Adipocyte (in vitro differentiated cells): ENCODE measurements around the gene AFF3.

Experiments
- DNase-seq: peaks from one replicate; pipeline ENCODE4 v3.0.0-alpha.2; 2015; ENCODE audit warnings: low read depth
- H3K27me3 ChIP-seq: replicated peaks from 2 replicates; pipeline ENCODE4 v1.7.0; 2013; ENCODE audit warnings: mild to moderate bottlenecking, low read length, moderate library complexity; ENCODE audit not compliant: control insufficient read depth, insufficient read depth
- H3K36me3 ChIP-seq: 2 replicates; pipeline ENCODE4 v1.7.0; 2013; ENCODE audit warnings: low read length, mild to moderate bottlenecking, moderate library complexity; ENCODE audit not compliant: control insufficient read depth, insufficient read depth, severe bottlenecking
- H3K4me1 ChIP-seq: 2 replicates; pipeline ENCODE4 v1.7.0; 2013; ENCODE audit warnings: mild to moderate bottlenecking, low read length, moderate library complexity; ENCODE audit not compliant: control insufficient read depth, insufficient read depth
- H3K4me3 ChIP-seq: 2 replicates; pipeline ENCODE4 v1.7.0; 2013; ENCODE audit warnings: mild to moderate bottlenecking, low read length, moderate library complexity
- H3K9ac ChIP-seq: 2 replicates; pipeline ENCODE4 v1.7.0; 2013; ENCODE audit warnings: mild to moderate bottlenecking, low read length, moderate library complexity
- H3K9me3 ChIP-seq: 2 replicates; pipeline ENCODE4 v1.7.0; 2013; ENCODE audit warnings: mild to moderate bottlenecking, low read length, moderate library complexity; ENCODE audit not compliant: control insufficient read depth

AFF3 gene

DNA sequence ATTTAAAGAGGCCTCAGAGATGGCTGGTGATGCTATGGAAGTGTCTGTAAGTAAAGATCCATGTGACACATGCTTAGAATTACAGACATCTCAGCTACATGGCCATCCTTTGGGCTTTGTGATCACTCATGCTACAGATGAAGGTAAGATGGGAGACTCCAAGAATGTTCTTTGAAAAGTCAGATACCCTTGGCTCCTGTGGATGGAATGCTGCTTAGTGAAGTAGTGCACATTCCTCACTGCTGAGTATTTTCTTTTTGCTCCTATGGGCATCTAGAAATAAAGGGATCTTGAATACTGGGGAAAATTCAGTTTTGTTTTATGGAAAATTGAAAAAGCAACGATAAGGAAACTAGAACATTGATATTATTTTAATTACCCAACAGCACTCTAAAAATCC, 597.3 kb downstream of the AFF3 start:
- Histone ChIP-seq H3K4me1 (peaks cover 5% of the 10 kb centered on the region), H3K36me3 (no peaks in the 10 kb centered on the region), H3K9ac (no peak overlapping the region), H3K4me3 (no peak overlapping the region), H3K9me3 (no peaks in the 10 kb centered on the region), H3K27me3 (peaks cover 26% of the 10 kb centered on the region)
- peak; percentile 47 for DNase-seq

DNA sequence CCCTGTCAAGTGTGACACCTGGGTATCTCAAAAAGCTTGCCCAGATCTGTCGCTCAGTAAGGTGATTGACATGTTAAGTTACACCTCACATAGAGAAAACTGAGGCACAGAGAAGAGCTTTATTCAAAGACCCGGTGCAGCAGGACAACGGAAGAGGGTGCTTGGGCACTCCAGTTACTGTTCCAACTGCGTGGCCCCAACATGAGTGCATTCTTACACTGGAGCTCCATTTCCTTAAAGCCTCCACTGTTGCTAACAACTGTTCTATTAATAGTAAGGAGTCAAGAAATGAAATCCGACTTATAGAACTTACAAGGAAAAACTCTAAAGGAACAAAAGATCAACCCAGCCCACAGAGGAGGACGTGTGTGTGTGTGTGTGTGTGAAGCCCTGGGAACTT, 597.8 kb downstream of the AFF3 start:
- Histone ChIP-seq H3K9me3 (no peaks in the 10 kb centered on the region), H3K27me3 (peaks cover 25% of the 10 kb centered on the region), H3K9ac (no peak overlapping the region), H3K4me3 (no peak overlapping the region), H3K36me3 (no peaks in the 10 kb centered on the region), H3K4me1 (peaks cover 5% of the 10 kb centered on the region)
- DNase-seq, result no peak

DNA sequence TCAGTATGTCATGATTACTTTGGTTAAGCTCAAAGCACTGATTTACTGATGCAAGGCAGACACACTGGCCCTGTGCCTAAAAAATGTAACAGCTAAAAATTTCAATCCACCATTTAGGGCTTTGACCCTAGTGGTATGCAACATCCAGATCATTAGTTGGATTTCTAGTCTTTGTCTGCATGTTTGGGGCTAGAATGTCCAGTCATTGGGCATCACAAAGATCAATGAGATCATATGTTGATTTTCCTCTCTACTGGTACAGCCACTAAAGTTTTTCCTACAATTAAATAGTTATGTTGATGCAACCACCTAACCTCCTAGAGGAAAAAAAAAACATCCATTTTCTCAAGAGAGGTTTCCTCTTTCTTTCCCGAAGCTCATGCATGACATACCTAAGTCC, 599.1 kb downstream of the AFF3 start:
- no peaks in the 10 kb centered on the region for H3K9me3 ChIP-seq
- peaks cover 26% of the 10 kb centered on the region for H3K27me3 ChIP-seq

DNA sequence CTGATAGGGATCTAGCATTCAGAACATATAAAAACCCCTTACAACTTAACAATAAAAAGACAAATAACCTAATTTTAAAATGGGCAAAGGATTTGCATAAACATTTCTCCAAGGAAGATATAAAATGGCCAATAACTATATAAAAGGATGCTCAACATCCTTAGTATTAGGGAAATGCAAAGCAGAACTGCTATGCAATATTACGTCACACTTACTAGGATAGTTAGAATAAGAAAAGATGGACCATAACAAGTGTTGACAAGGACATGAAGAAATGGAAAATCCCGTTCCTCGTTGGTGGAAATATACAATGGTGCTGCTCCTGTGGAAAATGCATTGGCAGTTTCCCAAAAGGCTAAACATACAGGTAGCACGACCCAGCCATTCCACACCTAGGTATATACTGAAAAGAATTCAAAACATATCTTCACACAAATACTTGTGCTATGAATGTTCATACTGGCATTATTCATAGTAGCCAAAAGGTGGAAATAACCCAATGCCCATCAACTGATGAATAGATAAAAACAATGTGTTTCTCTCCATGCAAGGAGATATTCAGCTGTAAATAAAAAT, 604.4 kb downstream of the AFF3 start:
- Histone ChIP-seq H3K4me1 (no peaks in the 10 kb centered on the region), H3K9me3 (no peaks in the 10 kb centered on the region), H3K36me3 (no peaks in the 10 kb centered on the region), H3K9ac (no peak overlapping the region), H3K4me3 (no peak overlapping the region), H3K27me3 (peaks cover 13% of the 10 kb centered on the region)
- DNase-seq, result no peak

More for the DNA sequence above, 599.1 kb downstream of the AFF3 start:
- Histone ChIP-seq H3K4me3 (no peak overlapping the region), H3K4me1 (peaks cover 5% of the 10 kb centered on the region), H3K9ac (no peak overlapping the region), H3K36me3 (no peaks in the 10 kb centered on the region)
- DNase-seq, result peak; percentile 81

DNA sequence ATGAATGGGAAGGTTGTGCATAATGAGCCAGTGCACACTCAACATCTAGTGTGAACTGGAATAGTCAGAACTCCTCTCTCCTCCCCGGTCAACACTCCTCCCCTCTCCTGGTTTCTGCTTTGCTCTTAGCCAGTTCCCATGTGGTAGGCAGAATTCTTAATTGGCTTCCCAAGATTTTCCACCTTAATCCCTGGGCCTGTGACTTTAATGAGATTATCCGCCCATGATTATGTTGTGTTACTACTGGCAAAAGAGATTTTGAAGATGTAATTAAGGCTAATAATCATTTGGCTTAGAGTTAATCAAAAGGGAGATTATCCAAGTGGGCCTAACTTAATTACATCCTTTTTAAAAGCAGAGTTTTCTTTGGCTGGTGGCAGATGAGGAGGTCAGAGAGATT, 618.3 kb downstream of the AFF3 start:
- Histone ChIP-seq H3K9ac (no peak overlapping the region), H3K4me1 (no peaks in the 10 kb centered on the region), H3K27me3 (peaks cover 11% of the 10 kb centered on the region), H3K9me3 (no peaks in the 10 kb centered on the region), H3K4me3 (no peak overlapping the region), H3K36me3 (no peaks in the 10 kb centered on the region)
- no peak for DNase-seq

DNA sequence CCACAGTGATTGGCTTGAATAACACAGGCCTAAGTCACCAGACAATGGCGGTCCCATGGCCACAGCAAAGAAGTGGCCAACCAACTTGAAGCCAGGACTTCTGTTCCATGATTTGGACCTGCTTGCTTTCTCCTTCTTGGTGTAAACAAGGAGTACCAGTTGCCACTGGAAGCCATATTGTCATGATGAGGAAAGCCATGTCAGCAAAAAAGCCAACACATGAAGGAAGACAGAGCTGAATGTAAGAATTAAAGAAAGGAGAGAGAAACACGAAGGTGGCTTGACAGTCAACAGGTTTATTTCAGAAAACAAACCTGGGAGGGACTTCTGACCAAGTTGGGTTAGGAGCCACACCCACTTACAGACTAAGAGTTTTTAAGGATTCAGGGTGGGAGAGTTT, 620.2 kb downstream of the AFF3 start:
- DNase-seq, result no peak
- Histone ChIP-seq H3K9me3 (no peaks in the 10 kb centered on the region), H3K27me3 (peaks cover 5% of the 10 kb centered on the region), H3K36me3 (no peaks in the 10 kb centered on the region), H3K4me3 (no peak overlapping the region), H3K4me1 (no peaks in the 10 kb centered on the region), H3K9ac (no peak overlapping the region)

DNA sequence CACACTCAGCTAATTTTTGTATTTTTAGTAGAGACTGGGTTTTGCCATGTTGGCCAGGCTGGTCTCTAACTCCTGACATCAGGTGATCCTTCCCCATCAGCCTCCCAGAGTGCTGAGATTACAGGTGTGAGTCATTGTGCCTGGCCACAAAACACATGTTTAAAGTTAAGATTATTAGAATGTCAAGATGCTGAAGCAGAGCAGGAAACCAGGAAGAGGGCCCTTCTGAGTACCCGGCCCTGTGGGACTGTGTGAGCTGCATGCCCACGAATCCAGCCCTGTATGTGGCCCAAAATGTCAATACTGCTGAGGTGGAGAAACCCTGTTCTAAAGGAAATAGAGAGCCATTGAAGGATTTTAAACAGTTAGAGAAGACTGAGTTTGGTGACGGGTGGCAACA, 621.6 kb downstream of the AFF3 start:
- H3K9ac ChIP-seq, result no peak overlapping the region

DNA sequence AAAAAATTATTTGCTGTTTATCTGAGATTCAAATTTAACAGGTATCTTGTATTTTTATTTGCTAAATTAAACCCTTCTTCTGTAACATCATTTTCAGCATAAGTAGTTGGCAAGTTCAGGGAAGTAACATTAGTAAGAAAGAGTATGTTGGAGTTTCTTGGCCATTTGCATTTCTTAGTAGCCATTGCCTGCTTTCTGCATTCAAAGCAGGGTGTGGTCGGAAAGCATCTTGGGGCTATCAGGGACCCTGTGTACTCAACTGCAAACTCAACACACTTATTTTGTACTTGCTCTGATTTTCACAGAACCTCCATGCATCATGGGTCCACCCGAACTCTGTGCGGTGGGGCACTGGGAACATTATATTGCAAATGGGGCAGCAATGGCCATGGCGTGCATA, 622.2 kb downstream of the AFF3 start:
- Histone ChIP-seq H3K9ac (no peak overlapping the region), H3K27me3 (peaks cover 5% of the 10 kb centered on the region), H3K36me3 (no peaks in the 10 kb centered on the region), H3K9me3 (no peaks in the 10 kb centered on the region), H3K4me3 (no peak overlapping the region), H3K4me1 (no peaks in the 10 kb centered on the region)
- no peak for DNase-seq

More for the DNA sequence above, 621.6 kb downstream of the AFF3 start:
- no peak overlapping the region for H3K4me3 ChIP-seq
- H3K36me3 ChIP-seq, result no peaks in the 10 kb centered on the region
- H3K9me3 ChIP-seq, result no peaks in the 10 kb centered on the region
- H3K27me3 ChIP-seq, result peaks cover 5% of the 10 kb centered on the region
- H3K4me1 ChIP-seq, result no peaks in the 10 kb centered on the region
- no peak for DNase-seq

DNA sequence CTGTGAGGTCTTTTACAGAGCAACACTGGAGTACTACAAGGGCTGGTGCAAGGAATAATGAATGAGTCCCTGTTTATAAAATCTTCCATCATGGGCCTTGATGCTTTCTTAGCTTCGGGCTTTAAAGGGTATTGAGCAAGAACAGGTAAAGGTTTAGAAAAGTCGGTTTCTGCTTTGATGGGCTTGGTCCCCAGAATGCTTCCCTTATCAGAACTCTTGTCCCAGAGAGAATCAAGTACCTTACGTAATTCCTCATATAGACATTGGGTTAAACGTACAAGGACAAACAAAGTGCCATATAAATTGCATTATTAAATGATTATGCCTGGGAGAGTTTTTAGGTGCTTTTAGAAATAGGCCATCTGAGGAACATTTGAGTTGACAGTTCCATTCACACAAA, 628.0 kb downstream of the AFF3 start:
- H3K9ac ChIP-seq, result no peak overlapping the region
- no peaks in the 10 kb centered on the region for H3K4me1 ChIP-seq
- no peaks in the 10 kb centered on the region for H3K9me3 ChIP-seq
- DNase-seq, result no peak
- no peak overlapping the region for H3K4me3 ChIP-seq
- H3K27me3 ChIP-seq, result peaks cover 10% of the 10 kb centered on the region
- H3K36me3 ChIP-seq, result no peaks in the 10 kb centered on the region

DNA sequence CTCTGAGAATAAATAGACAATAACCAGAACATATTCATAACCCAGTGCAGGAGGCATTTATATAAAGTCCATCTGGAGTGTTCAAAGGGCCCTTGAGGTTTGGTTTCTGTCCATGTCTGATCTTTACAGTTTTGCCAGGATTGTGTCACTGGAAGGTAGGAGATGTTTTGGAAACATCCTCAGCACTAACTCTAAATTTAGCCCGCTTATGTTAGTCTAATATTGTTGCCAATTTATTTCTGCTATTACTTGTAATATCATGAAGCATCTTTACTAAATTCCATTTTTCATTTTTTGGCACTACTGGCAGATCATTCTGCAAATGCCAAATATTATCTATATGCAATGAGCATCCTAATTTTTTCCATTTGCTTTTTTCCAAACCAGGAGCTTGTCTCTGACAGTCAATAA, 630.2 kb downstream of the AFF3 start:
- Histone ChIP-seq H3K36me3 (no peaks in the 10 kb centered on the region), H3K4me1 (no peaks in the 10 kb centered on the region), H3K27me3 (peaks cover 8% of the 10 kb centered on the region), H3K9ac (no peak overlapping the region), H3K4me3 (no peak overlapping the region), H3K9me3 (no peaks in the 10 kb centered on the region)
- DNase-seq, result no peak

DNA sequence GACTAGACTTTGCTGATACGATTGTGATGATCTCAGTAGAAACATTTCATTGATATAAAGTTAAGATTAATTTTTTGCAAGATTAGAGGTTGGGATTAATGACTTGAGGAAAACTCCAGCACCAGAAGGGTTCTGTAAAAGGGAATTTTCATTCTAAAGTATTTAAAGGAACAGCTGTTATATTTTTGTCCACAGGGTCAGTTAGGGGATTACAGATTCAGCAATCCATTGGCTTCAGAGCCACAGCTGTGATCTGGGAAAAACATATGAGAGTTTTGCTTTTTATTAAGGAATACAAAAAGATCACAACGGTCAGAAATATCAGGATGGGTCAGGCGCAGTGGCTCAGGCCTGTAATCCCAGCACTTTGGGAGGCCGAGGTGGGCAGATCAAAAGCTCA, 633.0 kb downstream of the AFF3 start:
- H3K9ac ChIP-seq, result no peak overlapping the region
- H3K4me3 ChIP-seq, result no peak overlapping the region
- no peaks in the 10 kb centered on the region for H3K4me1 ChIP-seq
- no peaks in the 10 kb centered on the region for H3K36me3 ChIP-seq
- no peak for DNase-seq
- peaks cover 10% of the 10 kb centered on the region for H3K27me3 ChIP-seq
- H3K9me3 ChIP-seq, result no peaks in the 10 kb centered on the region
